Ramos (cell line): Measurements from ENCODE around the gene GNAZ.
"Not testable (repeated sequence)": the region's sequence is repeated elsewhere in the genome, so short reads cannot be mapped to it uniquely, and the experiment has no call there.

Experiments
- in situ Hi-C: fragments of 300-500 bp; cut with MboI; formaldehyde crosslinking; loops from one replicate; pipeline ENCODE4 v1.14.3; 2022; ENCODE audit warnings: low sequenced_read_pairs; ENCODE audit not compliant: unreplicated experiment

Gene GNAZ

GRCh38 chr22:23070418-23071229 lies at the start of gene GNAZ:
Gene GNAZ, plus strand, starts transcription at chr22:23070519. Its CDS starts 25,177 bp downstream, at chr22:23095696.
- in situ Hi-C loops = no loop called here

GRCh38 chr22:23020659-23021293 lies 49.5 kb upstream of the GNAZ start:
- in situ Hi-C loops = no loop called here

- in situ Hi-C loops = not testable (repeated sequence)
Observed at GRCh38 chr22:23021660-23022353, 48.5 kb upstream of the GNAZ start.

- in situ Hi-C loops = no loop called here
Observed at GRCh38 chr22:23023294-23023693, 47.0 kb upstream of the GNAZ start.

DNA sequence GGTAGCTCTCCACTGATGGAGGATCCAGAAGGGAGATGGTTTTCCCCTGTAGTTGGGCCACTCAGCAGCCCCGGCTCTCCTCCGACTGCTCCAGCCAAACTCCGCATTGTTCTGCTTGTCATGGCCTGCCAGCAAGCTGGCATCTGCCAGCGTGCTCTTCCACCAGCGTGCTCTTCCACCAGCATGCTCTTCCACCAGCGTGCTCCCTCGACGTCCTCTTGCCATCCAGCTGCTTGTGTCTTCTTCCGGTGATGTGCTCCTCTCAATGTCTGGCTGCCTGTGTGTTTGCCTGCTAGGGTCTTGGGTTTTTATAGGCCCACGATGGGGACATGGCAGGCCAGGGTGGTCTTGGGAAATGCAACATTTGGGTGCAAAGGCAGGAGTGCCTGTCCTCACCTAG lies 43.5 kb upstream of the GNAZ start:
- in situ Hi-C loops = no loop called here

- in situ Hi-C loops = not testable (repeated sequence)
Observed at GRCh38 chr22:23027849-23028248, 42.5 kb upstream of the GNAZ start.

- in situ Hi-C loops = no loop called here
Observed at GRCh38 chr22:23029521-23030228, 40.6 kb upstream of the GNAZ start.

- in situ Hi-C loops = no loop called here
Observed at GRCh38 chr22:23031381-23031780, 38.9 kb upstream of the GNAZ start.

DNA sequence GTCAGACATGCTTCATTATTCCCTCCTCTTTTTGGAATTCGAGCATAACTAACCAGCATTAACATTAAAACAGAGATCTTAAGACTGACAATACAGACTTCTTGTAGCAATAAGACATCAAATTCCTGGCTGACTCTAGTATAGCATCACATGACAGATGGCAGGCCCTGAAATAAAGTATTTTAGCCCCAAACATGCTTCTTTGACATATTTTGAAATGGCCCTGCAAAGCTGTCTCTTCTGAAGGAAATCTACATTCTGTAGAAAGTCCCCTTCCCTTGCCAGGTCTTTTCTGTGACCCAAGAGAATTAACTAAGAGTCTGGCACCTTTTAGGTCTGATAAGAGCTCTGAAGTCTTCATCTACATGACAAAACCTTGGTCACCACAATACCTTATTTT lies 38.5 kb upstream of the GNAZ start:
- in situ Hi-C loops = no loop called here

GRCh38 chr22:23032658-23033057 lies 37.7 kb upstream of the GNAZ start:
- in situ Hi-C loops = no loop called here

GRCh38 chr22:23033116-23033905 lies 37.0 kb upstream of the GNAZ start:
- in situ Hi-C loops = no loop called here

GRCh38 chr22:23034621-23035556 lies 35.4 kb upstream of the GNAZ start:
- in situ Hi-C loops = no loop called here

- in situ Hi-C loops = no loop called here
Observed at GRCh38 chr22:23035557-23036277, 34.6 kb upstream of the GNAZ start.

DNA sequence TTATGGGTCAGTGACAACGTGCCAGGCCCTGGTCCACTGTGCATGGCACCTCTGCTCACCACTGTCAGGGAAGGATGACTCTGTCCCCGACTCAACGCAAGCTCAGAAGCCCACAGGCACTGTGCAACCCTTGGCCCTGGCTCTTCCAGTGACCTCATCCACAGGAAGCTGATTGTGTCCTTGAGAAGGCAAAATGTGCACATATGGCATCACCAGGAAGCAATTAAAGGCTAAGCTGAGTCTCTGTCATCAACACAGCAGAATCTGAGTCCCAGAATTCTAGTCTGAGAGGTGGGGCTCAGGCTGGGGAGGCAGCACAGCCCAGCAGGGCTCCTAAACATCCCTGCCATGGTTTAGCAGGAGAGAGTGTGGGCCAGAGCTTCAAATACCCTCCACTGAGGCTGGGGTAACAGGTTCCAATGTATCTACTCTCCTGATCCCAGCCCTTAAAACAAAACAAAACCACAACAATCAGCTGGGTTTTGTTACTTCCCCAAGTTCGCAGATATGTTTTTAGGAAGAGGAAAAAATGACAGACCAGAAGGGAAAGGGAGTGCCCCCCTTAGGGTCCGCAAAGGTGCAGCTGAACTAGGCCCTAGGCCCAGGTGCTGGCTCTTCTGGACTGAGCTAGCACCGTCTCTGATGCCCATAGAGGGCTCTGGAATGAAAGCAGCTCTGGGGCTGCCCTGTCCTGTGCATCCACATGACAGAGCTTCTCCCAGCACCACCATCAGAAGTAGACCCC lies 33.5 kb upstream of the GNAZ start:
- in situ Hi-C loops = no loop called here

DNA sequence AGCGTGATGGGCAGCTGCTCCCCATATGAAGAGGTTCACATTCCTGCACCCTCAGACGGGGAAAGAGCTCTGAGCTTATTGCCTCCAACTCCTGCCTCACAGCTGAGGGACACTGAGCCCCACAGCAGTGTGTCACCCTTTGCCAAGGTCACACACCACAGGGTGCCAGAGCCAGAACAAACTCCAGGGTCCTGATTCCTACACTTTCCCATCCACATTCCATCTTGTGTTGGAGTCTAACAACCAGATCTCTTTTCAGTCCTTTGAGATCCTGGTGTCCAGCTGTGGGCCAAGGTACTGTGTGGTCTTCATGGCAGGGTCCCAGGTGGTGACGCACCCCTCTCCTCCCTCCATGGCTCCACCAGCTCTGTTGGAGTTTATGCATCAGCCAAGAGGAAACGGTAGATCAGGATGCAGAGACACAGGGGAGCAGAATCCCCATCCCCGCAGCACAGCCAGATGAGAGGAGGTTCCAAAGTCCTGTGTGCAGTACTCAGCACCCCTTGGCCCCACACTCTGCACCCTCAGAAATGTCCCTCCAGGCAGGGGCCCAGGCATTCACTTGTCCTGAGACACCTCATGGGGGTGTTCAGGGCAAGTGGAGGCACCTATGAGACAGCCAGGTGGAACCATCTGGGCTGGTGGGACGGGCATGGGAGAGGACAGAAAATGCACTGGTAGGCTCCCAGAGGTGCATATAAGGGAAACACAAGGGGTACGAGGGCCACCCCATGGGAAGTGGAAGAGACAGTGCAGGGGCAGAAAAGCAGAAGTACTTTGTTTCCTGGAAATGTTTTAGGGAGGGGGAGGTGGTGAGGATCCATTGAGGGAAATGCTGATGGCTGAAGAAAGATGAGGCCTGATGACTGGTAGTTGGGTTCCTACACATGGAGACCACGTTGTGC lies 32.6 kb upstream of the GNAZ start:
- in situ Hi-C loops = no loop called here

- in situ Hi-C loops = no loop called here
Observed at GRCh38 chr22:23038334-23038642, 32.0 kb upstream of the GNAZ start.

DNA sequence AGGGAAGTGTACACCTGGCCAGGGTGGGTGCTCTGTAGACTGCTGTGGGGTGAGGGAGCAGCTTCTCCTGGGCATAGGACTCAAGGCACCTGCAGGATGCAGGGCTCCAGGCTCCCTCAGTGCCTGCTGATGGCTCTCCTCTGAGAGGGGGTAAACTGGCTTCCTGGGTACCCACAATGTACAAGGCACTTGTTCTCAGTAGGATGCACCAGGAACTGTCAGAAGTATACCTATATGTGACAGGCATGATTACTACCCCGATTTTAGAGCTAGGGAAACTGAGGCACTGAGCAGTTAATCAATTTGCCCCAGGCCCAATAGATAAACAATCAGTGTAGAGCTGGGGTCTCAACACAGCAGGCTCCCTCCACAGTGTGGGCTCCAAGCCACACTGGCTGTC lies 31.4 kb upstream of the GNAZ start:
- in situ Hi-C loops = no loop called here
